Right lobe of liver (tissue), 4 donors: ENCODE results near the gene PM20D2.

Experiments
- CTCF ChIP-seq, 4 donors: fragments of 200-600 bp in 3 of 4; fragments of 450-650 bp in 1 of 4; IDR thresholded peaks; one replicate each; pipeline versions ENCODE4 v1.5.1 to v1.8.0; 2016 to 2022; ENCODE audit warnings: antibody characterized with exemption in 4 of 4, mild to moderate bottlenecking in 2 of 4
- POLR2A ChIP-seq: fragments of 450-650 bp; IDR thresholded peaks from one replicate; pipeline ENCODE4 v1.6.1; 2017; ENCODE audit warnings: antibody characterized with exemption, mild to moderate bottlenecking
- donor health status: DM: no; HTN: no; CAD: no.
- donor health status: DM: no; HTN: no; CAD: no.
- donor health status: DM: no; HTN: yes; CAD: no.

- TF ChIP-seq CTCF (IDR thresholded peaks at IDR 0.05) (no peak), POLR2A (no peak)
These were observed 37.4 kb downstream of the PM20D2 start for GRCh38 chr6:89183294-89183693.
